Liver (tissue), 9 donors: ENCODE data around the gene IRF9. TPM values are rescaled to one million over a fixed set of nuclear protein-coding genes. Genes with fewer than 3 reads are reported as not detected.

Experiments used
- DNase-seq: peaks from one replicate; pipeline ENCODE4 v3.0.0-alpha.2; 2017; ENCODE audit warnings: low spot score
- H3K27ac ChIP-seq, 2 donors: one replicate each; pipeline ENCODE4 v1.7.0; 2013; ENCODE audit warnings: inconsistent platforms in 2 of 2, low read length in 2 of 2, control low read depth in 1 of 2, low read depth in 1 of 2, mild to moderate bottlenecking in 1 of 2
- H3K27me3 ChIP-seq, 4 donors: one replicate each; pipeline versions ENCODE4 v1.6.1 to v1.7.0; 2013; ENCODE audit warnings: low read length in 3 of 4, inconsistent platforms in 1 of 4, mild to moderate bottlenecking in 1 of 4, moderate library complexity in 1 of 4; ENCODE audit not compliant: control insufficient read depth in 4 of 4, insufficient read depth in 4 of 4
- H3K36me3 ChIP-seq, 4 donors: one replicate each; pipeline versions ENCODE4 v1.6.1 to v1.7.0; 2013; ENCODE audit warnings: low read length in 3 of 4, mild to moderate bottlenecking in 3 of 4, low read depth in 1 of 4, moderate library complexity in 1 of 4; ENCODE audit not compliant: control insufficient read depth in 4 of 4, insufficient read depth in 3 of 4
- H3K4me1 ChIP-seq, 4 donors: one replicate each; pipeline versions ENCODE4 v1.6.1 to v1.7.0; 2013; ENCODE audit warnings: low read length in 3 of 4, mild to moderate bottlenecking in 3 of 4, moderate library complexity in 1 of 4; ENCODE audit not compliant: control insufficient read depth in 4 of 4, insufficient read depth in 4 of 4
- H3K4me3 ChIP-seq, 3 donors: one replicate each; pipeline versions ENCODE4 v1.6.1 to v1.7.0; 2013; ENCODE audit warnings: low read length in 3 of 3, control low read depth in 1 of 3, low read depth in 1 of 3, mild to moderate bottlenecking in 1 of 3
- H3K9ac ChIP-seq, 2 donors: one replicate each; pipeline ENCODE4 v1.7.0; 2013; ENCODE audit warnings: low read length in 2 of 2, mild to moderate bottlenecking in 2 of 2, moderate library complexity in 2 of 2, control low read depth in 1 of 2, low read depth in 1 of 2
- H3K9me3 ChIP-seq, 4 donors: one replicate each; pipeline versions ENCODE4 v1.6.1 to v1.7.0; 2013; ENCODE audit warnings: low read length in 3 of 4; ENCODE audit not compliant: control insufficient read depth in 4 of 4
- EGR1 ChIP-seq, 2 donors: IDR thresholded peaks; 2 replicates each; pipeline ENCODE4 v1.6.1; 2016 to 2018; ENCODE audit warnings: antibody characterized with exemption in 2 of 2, low read depth in 2 of 2
- FOXA2 ChIP-seq: IDR thresholded peaks from 2 replicates; pipeline ENCODE4 v1.6.1; 2016; ENCODE audit warnings: antibody characterized with exemption
- GABPA ChIP-seq, 2 donors: IDR thresholded peaks in 1 of 2; conservative IDR thresholded peaks in 1 of 2; 2 replicates each; pipeline ENCODE4 v1.6.1; 2016; ENCODE audit warnings: antibody characterized with exemption in 2 of 2, mild to moderate bottlenecking in 1 of 2, moderate library complexity in 1 of 2
- HNF4A ChIP-seq, 2 donors: conservative IDR thresholded peaks; 2 replicates each; pipeline ENCODE4 v1.6.1; 2016; ENCODE audit warnings: antibody characterized with exemption in 2 of 2, mild to moderate bottlenecking in 2 of 2
- JUND ChIP-seq, 2 donors: IDR thresholded peaks; 2 replicates each; pipeline ENCODE4 v1.6.1; 2016; ENCODE audit warnings: antibody characterized with exemption in 2 of 2
- NR2F2 ChIP-seq: IDR thresholded peaks from 2 replicates; pipeline ENCODE4 v1.6.1; 2016; ENCODE audit warnings: antibody characterized with exemption
- RAD21 ChIP-seq, 2 donors: IDR thresholded peaks; 2 replicates each; pipeline ENCODE4 v1.6.1; 2016; ENCODE audit warnings: antibody characterized with exemption in 2 of 2, mild to moderate bottlenecking in 2 of 2
- REST ChIP-seq: IDR thresholded peaks from 2 replicates; pipeline ENCODE4 v1.6.1; 2016; ENCODE audit warnings: antibody characterized with exemption, mild to moderate bottlenecking
- RXRA ChIP-seq, 2 donors: IDR thresholded peaks; 2 replicates each; pipeline ENCODE4 v1.6.1; 2017 to 2018; ENCODE audit warnings: antibody characterized with exemption in 2 of 2, mild to moderate bottlenecking in 1 of 2
- SP1 ChIP-seq: IDR thresholded peaks from 2 replicates; pipeline ENCODE4 v1.6.1; 2018; ENCODE audit warnings: antibody characterized with exemption, mild to moderate bottlenecking
- TAF1 ChIP-seq: conservative IDR thresholded peaks from 2 replicates; pipeline ENCODE4 v1.6.1; 2016; ENCODE audit warnings: antibody characterized with exemption, mild to moderate bottlenecking
- WGBS: extraction: QIAGEN DNeasy Blood & Tissue Kit; methylation state at CpG from one replicate; pipeline ENCODE4 v1.1.7; 2013; 5-methylcytosine and 5-hydroxymethylcytosine counted together
- polyA plus RNA-seq, 2 donors: library from polyadenylated mRNA; stranded (reverse) in 1 of 2; unstranded in 1 of 2; fragments of 200-250 nt in 1 of 2; fragments of >200 nt in 1 of 2; fragmentation: Nextera tagmentation in 1 of 2; extraction: Ambion mirVana in 1 of 2; gene quantifications; one replicate each; pipeline versions ENCODE4 v1.2.1 to v1.2.3, GENCODE V29; 2013 to 2015
- total RNA-seq, 2 donors: library from RNA; depleted of rRNA; stranded (reverse); fragments of >200 nt; gene quantifications; one replicate each; pipeline ENCODE4 v1.2.3, GENCODE V29; 2014
- TF ChIP-seq, protein P1 (sequence below): IDR thresholded peaks from 2 replicates; pipeline ENCODE4 v1.6.1; 2016; ENCODE audit warnings: antibody characterized with exemption
- TF ChIP-seq, protein P2 (sequence below): IDR thresholded peaks from 2 replicates; pipeline ENCODE4 v1.6.1; 2016; ENCODE audit warnings: antibody characterized with exemption
- TF ChIP-seq, protein P3 (sequence below): fragments of 150-350 bp; IDR thresholded peaks from 2 replicates; pipeline ENCODE4 v1.5.1; 2017; ENCODE audit warnings: improper control_type of control experiment, low read depth, low read length; ENCODE audit not compliant: missing input control
- donor health status: healthy.
- donor health status: healthy.
- donor health status: healthy.
- donor health status: healthy.
- donor health status: healthy.

The IRF9 gene
- total and polyA plus RNA-seq, 4 donors, result 37.9 to 60.9 (median 51.0) TPM

- TF ChIP-seq, protein P1, sequence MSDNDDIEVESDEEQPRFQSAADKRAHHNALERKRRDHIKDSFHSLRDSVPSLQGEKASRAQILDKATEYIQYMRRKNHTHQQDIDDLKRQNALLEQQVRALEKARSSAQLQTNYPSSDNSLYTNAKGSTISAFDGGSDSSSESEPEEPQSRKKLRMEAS, result no peak
Measured at GRCh38 chr14:24159777-24160498, 1.1 kb upstream of the IRF9 start (continued).

GRCh38 chr14:24160499-24160849 is 591 bp upstream of the IRF9 start:
- H3K36me3 ChIP-seq, result peaks cover 25 to 56% (median 43%) of the 10 kb centered on the region in 4 donors
- WGBS, result 94% methylated on average over 4 of the region's 4 CpGs
- H3K27ac ChIP-seq, result peak overlapping the region; percentile 71 to 91
- H3K4me1 ChIP-seq, result peaks cover 8 to 35% (median 29%) of the 10 kb centered on the region in 4 donors
- no peak for DNase-seq
- no peak overlapping the region for H3K9ac ChIP-seq
- H3K27me3 ChIP-seq, result no peaks in the 10 kb centered on the region
- TF ChIP-seq RXRA (IDR thresholded peaks at IDR 0.05), result no peak
- TF ChIP-seq RAD21 (IDR thresholded peaks at IDR 0.05), result no peak
- TF ChIP-seq TAF1, result no peak
- no peak for TF ChIP-seq JUND (IDR thresholded peaks at IDR 0.05)
- no peak for TF ChIP-seq GABPA (IDR thresholded peaks at IDR 0.05 in 1 of 2, conservative IDR thresholded peaks at IDR 0.05 in 1 of 2)
- TF ChIP-seq EGR1 (IDR thresholded peaks at IDR 0.05; ENCODE audit: low read depth in 2 of 2), result no peak
- TF ChIP-seq, protein P1, result no peak
- TF ChIP-seq, protein P2, sequence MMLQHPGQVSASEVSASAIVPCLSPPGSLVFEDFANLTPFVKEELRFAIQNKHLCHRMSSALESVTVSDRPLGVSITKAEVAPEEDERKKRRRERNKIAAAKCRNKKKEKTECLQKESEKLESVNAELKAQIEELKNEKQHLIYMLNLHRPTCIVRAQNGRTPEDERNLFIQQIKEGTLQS, result no peak
- no peak for TF ChIP-seq FOXA2
- no peak for TF ChIP-seq SP1
- TF ChIP-seq NR2F2, result no peak
- no peaks in the 10 kb centered on the region for H3K9me3 ChIP-seq
- no peak overlapping the region for H3K4me3 ChIP-seq

GRCh38 chr14:24162093-24162492 is 1.0 kb downstream of the IRF9 start:
- 59% methylated on average over 8 of the region's 8 CpGs for WGBS
- H3K9ac ChIP-seq, result peak overlapping the region; percentile 45 to 87
- TF ChIP-seq RAD21 (IDR thresholded peaks at IDR 0.05), result no peak
- no peak for TF ChIP-seq TAF1
- TF ChIP-seq REST, result no peak
- TF ChIP-seq SP1, result no peak
- TF ChIP-seq, protein P3, sequence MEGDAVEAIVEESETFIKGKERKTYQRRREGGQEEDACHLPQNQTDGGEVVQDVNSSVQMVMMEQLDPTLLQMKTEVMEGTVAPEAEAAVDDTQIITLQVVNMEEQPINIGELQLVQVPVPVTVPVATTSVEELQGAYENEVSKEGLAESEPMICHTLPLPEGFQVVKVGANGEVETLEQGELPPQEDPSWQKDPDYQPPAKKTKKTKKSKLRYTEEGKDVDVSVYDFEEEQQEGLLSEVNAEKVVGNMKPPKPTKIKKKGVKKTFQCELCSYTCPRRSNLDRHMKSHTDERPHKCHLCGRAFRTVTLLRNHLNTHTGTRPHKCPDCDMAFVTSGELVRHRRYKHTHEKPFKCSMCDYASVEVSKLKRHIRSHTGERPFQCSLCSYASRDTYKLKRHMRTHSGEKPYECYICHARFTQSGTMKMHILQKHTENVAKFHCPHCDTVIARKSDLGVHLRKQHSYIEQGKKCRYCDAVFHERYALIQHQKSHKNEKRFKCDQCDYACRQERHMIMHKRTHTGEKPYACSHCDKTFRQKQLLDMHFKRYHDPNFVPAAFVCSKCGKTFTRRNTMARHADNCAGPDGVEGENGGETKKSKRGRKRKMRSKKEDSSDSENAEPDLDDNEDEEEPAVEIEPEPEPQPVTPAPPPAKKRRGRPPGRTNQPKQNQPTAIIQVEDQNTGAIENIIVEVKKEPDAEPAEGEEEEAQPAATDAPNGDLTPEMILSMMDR, result no peak
- TF ChIP-seq, protein P1, result no peak
- no peak for TF ChIP-seq HNF4A (conservative IDR thresholded peaks at IDR 0.05)
- no peak for TF ChIP-seq GABPA (IDR thresholded peaks at IDR 0.05 in 1 of 2, conservative IDR thresholded peaks at IDR 0.05 in 1 of 2)
- H3K27ac ChIP-seq, result peak overlapping the region; percentile 71 to 91
- no peaks in the 10 kb centered on the region for H3K27me3 ChIP-seq
- no peaks in the 10 kb centered on the region for H3K9me3 ChIP-seq
- H3K4me1 ChIP-seq, result peaks cover 8 to 35% (median 29%) of the 10 kb centered on the region in 4 donors
- DNase-seq, result no peak
- H3K36me3 ChIP-seq, result peaks cover 24 to 57% (median 44%) of the 10 kb centered on the region in 4 donors
- H3K4me3 ChIP-seq, result peak overlapping the region; percentile 63 to 81 (median 70)
